WTC11 (cell line): Measurements from ENCODE around the gene COL13A1. TPM values are rescaled to one million over a fixed set of nuclear protein-coding genes. Genes with fewer than 3 reads are reported as not detected.

Experiments used
- ATAC-seq: fragments of 200-7000 bp; cut with Tn5 transposase; 2 replicates; pipeline ENCODE4 v1.10.0; 2021; ENCODE audit warnings: mild to moderate bottlenecking, moderate library complexity
- CTCF ChIA-PET: fragments of 300-600 bp; sonication (Branson Sonifier 250); formaldehyde crosslinking; loops from one replicate; lab custom pipeline; 2021; ENCODE audit warnings: antibody characterized with exemption; lab: Charles Lee
- POLR2A ChIA-PET: fragments of 350-600 bp; sonication (Branson Sonifier 250); formaldehyde crosslinking; loops from one replicate; lab custom pipeline; 2021; ENCODE audit warnings: antibody characterized with exemption; lab: Charles Lee
- DNase-seq: peaks from one replicate; pipeline ENCODE4 v3.0.0; 2021; ENCODE audit warnings: low spot score
- H3K27ac Mint-ChIP-seq: 2 replicates; pipeline ENCODE4 v1.8.0; 2021; ENCODE audit warnings: mixed read lengths
- H3K27me3 Mint-ChIP-seq: 2 replicates; pipeline ENCODE4 v1.8.0; 2021; ENCODE audit warnings: low read depth, mild to moderate bottlenecking, moderate library complexity, mixed read lengths
- H3K36me3 Mint-ChIP-seq: 2 replicates; pipeline ENCODE4 v1.8.0; 2021; ENCODE audit warnings: mixed read lengths
- H3K4me1 Mint-ChIP-seq: 2 replicates; pipeline ENCODE4 v1.8.0; 2022; ENCODE audit warnings: mixed read lengths
- H3K4me3 Mint-ChIP-seq: 2 replicates; pipeline ENCODE4 v1.8.0; 2021; ENCODE audit warnings: mild to moderate bottlenecking, moderate library complexity, mixed read lengths
- H3K9me3 Mint-ChIP-seq: 2 replicates; pipeline ENCODE4 v1.8.0; 2021; ENCODE audit warnings: mixed read lengths
- AFF4 ChIP-seq: sonication (generic); formaldehyde crosslinking; IDR thresholded peaks from 2 replicates; pipeline ENCODE4 v1.8.1; 2023; ENCODE audit warnings: mild to moderate bottlenecking, missing genetic modification reagents, borderline replicate concordance
- ATF6 ChIP-seq: sonication (generic); formaldehyde crosslinking; IDR thresholded peaks from 2 replicates; pipeline ENCODE4 v1.8.1; 2023; ENCODE audit warnings: mild to moderate bottlenecking, missing genetic modification reagents
- HMGA2 ChIP-seq: fragments of 250-450 bp; sonication (Bioruptor Pico); IDR thresholded peaks from 2 replicates; pipeline ENCODE4 v1.4.0; 2021; ENCODE audit warnings: mild to moderate bottlenecking, moderate library complexity
- JAZF1 ChIP-seq: fragments of 250-450 bp; sonication (Bioruptor Pico); IDR thresholded peaks from 2 replicates; pipeline ENCODE4 v1.9.0; 2021; ENCODE audit warnings: moderate library complexity, mild to moderate bottlenecking, inconsistent platforms
- NFATC4 ChIP-seq: fragments of 250-450 bp; sonication (Bioruptor Pico); IDR thresholded peaks from 2 replicates; pipeline ENCODE4 v1.9.0; 2021; ENCODE audit warnings: mild to moderate bottlenecking
- NR2C2 ChIP-seq: sonication (generic); formaldehyde crosslinking; IDR thresholded peaks from 2 replicates; pipeline ENCODE4 v1.8.0; 2022; ENCODE audit warnings: mild to moderate bottlenecking, missing genetic modification reagents
- ZNF138 ChIP-seq: sonication (generic); formaldehyde crosslinking; conservative IDR thresholded peaks from 2 replicates; pipeline ENCODE4 v1.8.1; 2022; ENCODE audit warnings: mild to moderate bottlenecking, moderate library complexity, missing genetic modification reagents
- ZNF219 ChIP-seq: sonication (generic); formaldehyde crosslinking; IDR thresholded peaks from 2 replicates; pipeline ENCODE4 v1.8.0; 2023; ENCODE audit warnings: missing genetic modification reagents, mild to moderate bottlenecking, borderline replicate concordance
- ZNF263 ChIP-seq: sonication (generic); formaldehyde crosslinking; IDR thresholded peaks from 2 replicates; pipeline ENCODE4 v1.8.1; 2022; ENCODE audit warnings: low read depth, mild to moderate bottlenecking, moderate library complexity, missing genetic modification reagents
- ZNF281 ChIP-seq: sonication (generic); formaldehyde crosslinking; IDR thresholded peaks from 2 replicates; pipeline ENCODE4 v1.8.0; 2023; ENCODE audit warnings: mild to moderate bottlenecking, missing genetic modification reagents
- ZNF425 ChIP-seq: fragments of 250-450 bp; sonication (Bioruptor Pico); conservative IDR thresholded peaks from 2 replicates; pipeline ENCODE4 v1.9.0; 2021; ENCODE audit warnings: mild to moderate bottlenecking
- total RNA-seq: library from RNA; stranded (reverse); gene quantifications from 3 replicates; pipeline ENCODE4 v1.2.3, GENCODE V29; 2021
- TF ChIP-seq, protein P1 (sequence below): sonication (generic); formaldehyde crosslinking; IDR thresholded peaks from 2 replicates; pipeline ENCODE4 v1.8.1; 2023; ENCODE audit warnings: mild to moderate bottlenecking, missing genetic modification reagents
- TF ChIP-seq, protein P2 (sequence below): fragments of 200-600 bp; IDR thresholded peaks from 2 replicates; pipeline ENCODE4 v1.8.0; 2022; ENCODE audit warnings: antibody characterized with exemption

Gene COL13A1
- total RNA-seq, 1 experiment from 2014 or later, result 7.1 TPM

GRCh38 chr10:69913606-69914382 lies 112.1 kb downstream of the COL13A1 start (continued):
- TF ChIP-seq ZNF281 (CRISPR knock-in tag), result no peak
- no peak for TF ChIP-seq JAZF1 (CRISPR knock-in tag)
- TF ChIP-seq, protein P1, sequence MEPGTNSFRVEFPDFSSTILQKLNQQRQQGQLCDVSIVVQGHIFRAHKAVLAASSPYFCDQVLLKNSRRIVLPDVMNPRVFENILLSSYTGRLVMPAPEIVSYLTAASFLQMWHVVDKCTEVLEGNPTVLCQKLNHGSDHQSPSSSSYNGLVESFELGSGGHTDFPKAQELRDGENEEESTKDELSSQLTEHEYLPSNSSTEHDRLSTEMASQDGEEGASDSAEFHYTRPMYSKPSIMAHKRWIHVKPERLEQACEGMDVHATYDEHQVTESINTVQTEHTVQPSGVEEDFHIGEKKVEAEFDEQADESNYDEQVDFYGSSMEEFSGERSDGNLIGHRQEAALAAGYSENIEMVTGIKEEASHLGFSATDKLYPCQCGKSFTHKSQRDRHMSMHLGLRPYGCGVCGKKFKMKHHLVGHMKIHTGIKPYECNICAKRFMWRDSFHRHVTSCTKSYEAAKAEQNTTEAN (CRISPR knock-in tag), result no peak
- no peak for TF ChIP-seq NFATC4 (CRISPR knock-in tag)
- no peak for TF ChIP-seq NR2C2 (CRISPR knock-in tag)
- TF ChIP-seq AFF4 (CRISPR knock-in tag), result no peak
- no peak for TF ChIP-seq ZNF219
- TF ChIP-seq HMGA2 (CRISPR knock-in tag), result no peak
- TF ChIP-seq ZNF425 (CRISPR knock-in tag), result no peak
- TF ChIP-seq ZNF138, result no peak
- TF ChIP-seq ZNF263, result no peak

DNA sequence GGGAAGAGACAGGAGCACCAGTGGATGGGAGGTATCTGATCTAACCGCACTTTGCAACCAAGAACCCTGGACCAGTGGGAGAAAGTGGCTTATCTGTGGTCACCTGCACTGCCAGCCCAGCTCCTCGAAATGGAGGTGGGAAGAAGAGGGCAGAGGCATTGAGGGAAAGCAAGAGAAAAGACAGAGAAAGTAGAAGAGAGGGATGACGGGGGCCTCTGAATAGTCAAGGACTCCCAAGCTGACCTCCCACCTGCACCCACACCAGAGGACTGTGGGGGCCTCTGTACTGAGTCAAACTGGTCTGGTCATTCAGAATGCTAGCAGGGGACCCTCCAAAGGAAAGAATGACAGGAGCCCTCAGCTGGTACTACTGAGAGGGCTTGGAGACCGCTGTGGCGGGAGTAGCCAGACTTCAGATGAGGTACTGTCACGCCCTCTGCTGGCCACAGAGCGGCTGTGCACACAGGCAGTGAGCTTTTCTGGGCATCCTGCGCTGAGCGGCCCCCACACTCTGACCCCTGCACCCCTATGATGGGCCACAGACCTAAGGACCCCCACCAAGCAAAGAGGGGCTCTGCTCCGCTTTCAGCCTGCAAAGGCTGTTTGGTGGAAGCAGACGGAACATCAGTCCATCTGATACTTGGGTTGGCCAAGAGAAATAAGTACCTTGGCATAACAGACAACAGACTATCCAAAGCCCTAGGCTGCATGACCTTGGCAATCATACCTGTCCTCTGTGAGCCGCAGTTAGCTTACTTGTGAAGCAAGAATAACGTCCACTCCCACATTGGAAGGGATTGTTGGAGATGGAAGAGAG lies 112.9 kb downstream of the COL13A1 start:
- ATAC-seq, result peak; percentile 89
- H3K27ac Mint-ChIP-seq, result no peak overlapping the region
- peak; percentile 87 for DNase-seq
- ChIA-PET CTCF (interaction anchor here (0.6 to 9.2 kb wide), 81 partner anchors 10 to 1211 kb away, joined by 3 to 316 read pairs (median 6); partner anchors contain the start of genes COL13A1 and TYSND1), POLR2A (interaction anchor here (0.6 to 0.9 kb wide), 3 partner anchors 44 to 224 kb away, joined by 3 to 5 read pairs (median 4); no protein-coding TSS in a partner anchor)
- H3K9me3 Mint-ChIP-seq, result no peaks in the 10 kb centered on the region
- peaks cover 23% of the 10 kb centered on the region for H3K4me1 Mint-ChIP-seq
- no peaks in the 10 kb centered on the region for H3K36me3 Mint-ChIP-seq
- H3K27me3 Mint-ChIP-seq, result peaks cover 3% of the 10 kb centered on the region; the same call in 1 of the 2 replicates
- no peak overlapping the region for H3K4me3 Mint-ChIP-seq
- TF ChIP-seq ATF6, result no peak
- TF ChIP-seq, protein P2, sequence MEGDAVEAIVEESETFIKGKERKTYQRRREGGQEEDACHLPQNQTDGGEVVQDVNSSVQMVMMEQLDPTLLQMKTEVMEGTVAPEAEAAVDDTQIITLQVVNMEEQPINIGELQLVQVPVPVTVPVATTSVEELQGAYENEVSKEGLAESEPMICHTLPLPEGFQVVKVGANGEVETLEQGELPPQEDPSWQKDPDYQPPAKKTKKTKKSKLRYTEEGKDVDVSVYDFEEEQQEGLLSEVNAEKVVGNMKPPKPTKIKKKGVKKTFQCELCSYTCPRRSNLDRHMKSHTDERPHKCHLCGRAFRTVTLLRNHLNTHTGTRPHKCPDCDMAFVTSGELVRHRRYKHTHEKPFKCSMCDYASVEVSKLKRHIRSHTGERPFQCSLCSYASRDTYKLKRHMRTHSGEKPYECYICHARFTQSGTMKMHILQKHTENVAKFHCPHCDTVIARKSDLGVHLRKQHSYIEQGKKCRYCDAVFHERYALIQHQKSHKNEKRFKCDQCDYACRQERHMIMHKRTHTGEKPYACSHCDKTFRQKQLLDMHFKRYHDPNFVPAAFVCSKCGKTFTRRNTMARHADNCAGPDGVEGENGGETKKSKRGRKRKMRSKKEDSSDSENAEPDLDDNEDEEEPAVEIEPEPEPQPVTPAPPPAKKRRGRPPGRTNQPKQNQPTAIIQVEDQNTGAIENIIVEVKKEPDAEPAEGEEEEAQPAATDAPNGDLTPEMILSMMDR, result peak; percentile 99
